Stimulated activated CD4-positive, alpha-beta T cell treated with anti-CD3 and anti-CD28 coated beads, Interleukin-2, amount 100 ng/mL, for 48 hours (primary cell): ENCODE results near the gene HTRA2.
A peak's percentile ranks its signal among the peaks of the same experiment; 100 is the strongest.

ENCODE experiments used
- DNase-seq, 2 donors: peaks; one replicate each; pipeline ENCODE4 v3.0.0-alpha.2; 2020

The HTRA2 gene

DNA sequence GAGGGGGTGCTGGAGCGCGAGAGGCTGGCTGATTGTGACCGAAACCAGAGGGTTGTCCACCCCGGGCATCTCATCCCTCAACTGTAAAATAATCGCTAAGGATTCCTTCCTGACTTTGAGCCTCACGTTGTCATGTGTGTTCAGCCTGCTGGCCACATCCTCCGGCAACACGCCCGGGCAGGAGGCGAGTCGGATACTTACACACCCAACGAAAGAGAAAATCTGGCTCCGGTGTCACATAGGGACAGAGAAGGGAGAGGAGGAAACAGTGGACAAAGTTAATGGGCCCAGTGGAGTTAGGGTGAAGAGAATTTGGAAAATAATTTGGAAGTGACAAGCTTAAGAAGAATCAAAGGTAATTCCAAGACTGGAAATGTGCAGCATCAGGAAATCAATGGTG lies 13.1 kb upstream of the HTRA2 start:
- no peak for DNase-seq

DNA sequence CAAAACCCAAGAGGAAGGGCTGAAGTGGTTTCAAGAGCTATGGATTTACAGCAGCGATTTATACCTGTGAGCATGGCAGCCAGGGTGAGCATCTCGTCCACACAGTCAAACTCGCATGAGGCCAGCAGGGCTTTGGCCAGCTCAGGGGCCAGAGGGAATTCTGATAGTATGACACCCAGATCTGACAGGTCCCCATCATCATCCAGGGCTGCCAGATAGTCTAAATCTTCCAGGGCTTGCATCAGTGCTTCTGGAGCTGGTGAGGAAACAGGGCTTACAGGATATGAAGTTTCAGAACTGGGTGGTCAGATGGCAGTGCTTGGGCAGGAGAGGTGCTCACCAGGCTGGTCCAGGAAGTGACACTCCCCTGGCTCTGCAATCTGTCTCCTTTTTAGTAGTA lies 7.2 kb upstream of the HTRA2 start:
- DNase-seq: no peak

DNA sequence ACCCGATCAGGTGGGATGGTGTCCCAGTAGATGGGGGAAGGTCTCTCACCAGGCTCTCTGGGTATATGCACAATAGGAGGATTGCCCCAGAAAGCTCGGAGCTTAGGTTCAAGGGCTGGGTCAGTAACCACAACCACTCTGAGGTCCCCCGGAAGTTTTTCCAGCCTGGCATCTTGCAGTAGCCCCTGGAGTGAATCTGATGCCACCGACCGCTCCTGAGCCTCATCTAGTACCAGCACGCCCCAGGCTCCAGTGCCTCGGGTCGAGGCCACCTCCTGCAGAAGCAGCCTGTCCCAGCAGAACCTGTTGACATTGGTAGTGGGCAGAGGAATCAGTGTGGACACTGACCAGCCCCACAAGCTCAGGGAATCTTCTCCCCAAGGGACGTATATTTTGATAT lies 5.7 kb upstream of the HTRA2 start:
- DNase-seq: no peak

DNA sequence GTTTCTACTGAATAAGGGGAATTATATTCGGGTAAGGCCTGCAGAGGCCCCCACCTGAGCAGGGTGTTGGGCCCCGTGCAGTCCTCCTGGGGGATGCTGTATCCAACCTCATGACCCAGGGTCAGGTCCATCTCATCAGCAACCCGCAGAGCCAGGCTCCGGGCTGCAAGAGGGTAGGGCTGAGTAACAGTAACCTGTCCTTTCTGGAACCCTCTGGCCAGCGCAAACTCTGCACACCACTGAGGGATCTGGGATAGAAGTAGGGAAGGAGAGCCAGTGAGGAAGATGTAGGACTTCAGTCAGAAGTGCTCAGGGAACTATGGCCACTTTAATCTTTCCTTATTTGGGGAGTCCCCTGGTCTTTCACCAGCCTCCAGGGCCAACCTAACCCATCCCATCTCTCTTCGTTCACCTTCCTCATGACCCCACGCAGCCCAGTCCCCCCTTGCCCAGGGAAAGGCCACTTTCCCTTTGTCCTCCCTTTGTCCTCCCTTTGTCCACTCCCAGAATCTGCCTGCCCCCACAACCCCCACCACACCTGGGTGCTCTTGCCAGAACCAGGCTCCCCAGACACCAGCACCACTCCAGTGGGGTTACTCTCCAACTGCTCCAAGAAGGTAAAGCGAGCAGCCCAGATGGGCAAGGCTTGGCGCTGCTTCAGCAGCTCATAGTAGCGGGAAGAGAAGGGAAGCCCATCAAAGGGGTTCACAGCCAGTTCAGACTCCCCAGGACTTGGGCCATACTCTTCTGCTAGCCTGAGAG lies 4.6 kb upstream of the HTRA2 start:
- no peak for DNase-seq

DNA sequence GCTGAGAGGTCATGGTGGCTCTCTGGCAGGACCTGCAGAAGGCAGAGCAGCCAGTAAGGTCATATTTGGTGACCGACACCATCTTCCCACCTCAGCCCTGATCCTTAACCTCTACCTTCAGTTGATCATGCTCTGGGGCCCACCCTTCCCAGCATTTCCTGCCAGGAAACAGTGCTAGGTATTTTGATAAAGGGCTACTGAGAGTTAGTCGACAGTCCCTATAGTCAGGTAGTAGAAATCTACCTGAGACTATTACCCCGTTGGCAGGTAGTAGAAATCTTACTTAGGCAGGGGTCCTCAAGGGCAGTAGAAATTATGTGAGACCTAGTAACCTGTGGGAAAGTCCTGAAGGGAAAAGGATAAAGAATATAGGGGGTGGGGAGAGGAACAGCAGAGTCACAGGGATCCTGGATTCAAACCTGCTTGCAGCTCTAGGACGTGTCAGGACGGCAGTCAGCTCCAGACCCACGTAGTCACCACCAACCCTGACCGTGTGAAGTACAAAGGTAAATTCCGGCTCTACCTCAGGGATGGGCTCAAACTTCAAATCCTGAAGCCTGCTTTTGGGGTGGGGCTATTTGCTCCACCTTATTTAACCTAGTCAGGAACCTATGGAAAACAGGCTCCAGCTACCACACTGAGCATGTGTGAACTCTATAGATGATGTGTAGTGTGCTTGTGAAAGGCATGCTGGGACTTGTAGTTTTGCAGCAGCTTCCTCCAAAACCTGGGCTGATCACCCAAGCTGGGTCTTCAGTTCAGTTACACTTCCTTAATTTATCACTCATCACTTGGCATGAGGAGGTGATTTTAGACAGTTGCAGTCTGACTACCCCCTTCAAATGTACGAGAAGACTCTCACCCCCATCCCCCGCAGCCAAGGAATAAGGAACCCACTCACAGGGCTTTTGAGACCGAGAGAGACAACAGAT lies 3.8 kb upstream of the HTRA2 start, which contains the start of gene DQX1:
Gene DQX1 (minus strand): TSS at position 515 of the 932 bp plus-strand sequence. CDS start 502 bp downstream, at position 13.
- no peak for DNase-seq

DNA sequence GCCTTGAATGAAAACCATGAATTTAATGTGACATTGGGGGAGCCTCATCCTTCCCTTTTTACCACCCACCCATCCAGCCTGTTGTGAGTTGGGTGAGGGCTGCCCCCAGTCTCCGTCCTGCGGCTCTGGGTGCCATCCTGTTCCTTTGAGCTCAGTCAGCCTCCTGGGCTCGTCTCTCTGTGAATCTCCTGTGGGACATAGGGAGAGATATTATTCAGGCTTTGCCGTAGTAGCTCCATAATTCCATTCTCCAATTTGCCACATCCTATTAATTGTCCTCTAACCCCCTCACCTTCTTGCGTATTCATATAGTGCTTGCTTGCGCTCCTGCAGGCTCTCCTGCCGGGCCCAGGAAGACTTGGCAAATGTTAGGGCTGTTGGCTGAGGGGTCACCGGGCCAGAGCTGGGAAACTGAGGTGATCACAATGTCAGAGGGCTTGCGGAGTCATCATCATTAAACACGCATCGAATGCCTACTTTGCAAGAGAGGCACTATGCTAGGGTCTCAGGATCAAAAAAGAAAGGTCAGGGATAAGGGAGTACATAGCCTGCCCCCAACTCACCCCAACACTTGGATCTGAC lies 3.0 kb upstream of the HTRA2 start:
- no peak for DNase-seq

DNA sequence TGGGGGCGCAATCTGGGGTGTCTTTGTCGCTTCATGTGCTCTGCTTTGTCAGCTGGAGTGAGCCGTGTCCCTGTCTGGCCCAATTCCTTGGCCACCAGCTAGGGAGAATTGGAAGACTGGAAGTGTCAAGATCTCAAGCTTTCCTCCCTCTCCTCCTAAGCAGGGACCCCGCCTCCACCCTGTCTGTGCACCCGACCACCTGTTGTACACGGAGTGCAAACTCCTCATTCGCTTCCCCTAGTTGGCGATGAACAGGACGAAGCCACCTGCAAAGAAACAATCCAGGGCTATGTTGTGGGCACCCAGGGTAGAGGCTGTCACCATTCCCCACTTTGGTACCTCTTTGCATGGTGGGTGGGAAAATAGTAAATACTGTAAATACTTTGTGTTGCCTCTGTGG lies 2.0 kb upstream of the HTRA2 start:
- no peak for DNase-seq

DNA sequence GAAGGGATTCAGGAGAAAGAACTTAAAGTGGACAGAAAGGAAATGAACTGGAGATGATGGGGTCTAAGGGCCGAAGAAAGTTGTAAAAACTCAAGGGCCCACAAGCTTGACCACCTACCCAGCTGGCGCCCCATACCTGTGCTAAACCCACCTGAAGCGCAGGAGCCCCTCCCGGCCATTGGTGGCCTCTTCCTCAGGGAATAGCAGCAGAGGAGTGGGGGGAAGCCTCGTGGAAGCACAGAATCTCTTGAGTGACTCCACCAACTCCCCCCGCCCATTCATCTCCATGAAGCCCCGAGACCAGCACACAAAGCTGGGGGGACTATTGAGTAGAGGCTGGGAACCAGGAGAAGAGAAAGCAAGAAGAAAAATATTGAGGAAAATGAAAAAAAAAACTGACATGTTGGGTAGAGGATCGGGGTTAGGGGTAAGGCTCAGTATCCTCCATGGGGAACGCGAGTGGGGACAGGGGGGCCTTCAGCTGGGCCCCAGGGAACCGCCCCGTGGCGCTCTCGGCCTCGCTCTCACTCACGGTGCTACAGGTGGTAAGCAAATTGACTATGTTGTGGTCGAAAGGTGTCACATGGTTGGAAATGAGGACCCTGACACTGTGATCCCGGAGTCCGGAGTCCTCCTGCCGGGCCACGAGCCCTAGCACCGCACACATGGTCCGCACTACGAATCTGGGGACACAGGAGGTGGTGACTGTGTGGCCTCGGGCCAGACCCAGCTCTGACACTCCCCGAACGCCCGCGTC lies 955 bp upstream of the HTRA2 start:
- DNase-seq: no peak

DNA sequence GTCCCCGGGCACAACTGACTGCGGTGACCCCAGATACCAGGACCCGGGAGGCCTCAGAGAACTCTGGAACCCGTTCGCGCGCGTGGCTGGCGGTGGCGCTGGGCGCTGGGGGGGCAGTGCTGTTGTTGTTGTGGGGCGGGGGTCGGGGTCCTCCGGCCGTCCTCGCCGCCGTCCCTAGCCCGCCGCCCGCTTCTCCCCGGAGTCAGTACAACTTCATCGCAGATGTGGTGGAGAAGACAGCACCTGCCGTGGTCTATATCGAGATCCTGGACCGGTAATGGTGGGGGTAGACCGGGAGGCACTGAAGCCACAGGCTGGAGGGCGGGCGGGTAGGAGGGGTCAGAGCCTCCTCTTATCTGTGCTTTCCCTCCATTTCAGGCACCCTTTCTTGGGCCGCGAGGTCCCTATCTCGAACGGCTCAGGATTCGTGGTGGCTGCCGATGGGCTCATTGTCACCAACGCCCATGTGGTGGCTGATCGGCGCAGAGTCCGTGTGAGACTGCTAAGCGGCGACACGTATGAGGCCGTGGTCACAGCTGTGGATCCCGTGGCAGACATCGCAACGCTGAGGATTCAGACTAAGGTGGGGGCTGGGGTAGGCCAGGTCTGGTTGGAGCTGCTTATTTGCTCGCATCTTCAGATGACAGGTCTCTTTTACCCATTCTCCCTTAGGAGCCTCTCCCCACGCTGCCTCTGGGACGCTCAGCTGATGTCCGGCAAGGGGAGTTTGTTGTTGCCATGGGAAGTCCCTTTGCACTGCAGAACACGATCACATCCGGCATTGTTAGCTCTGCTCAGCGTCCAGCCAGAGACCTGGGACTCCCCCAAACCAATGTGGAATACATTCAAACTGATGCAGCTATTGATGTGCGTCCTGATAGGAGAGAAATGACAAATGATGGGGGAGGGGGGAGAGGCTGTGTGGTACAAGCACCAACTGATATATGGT lies 780 bp downstream of the HTRA2 start:
- peak in 1 of 2 donors; percentile 33 for DNase-seq

DNA sequence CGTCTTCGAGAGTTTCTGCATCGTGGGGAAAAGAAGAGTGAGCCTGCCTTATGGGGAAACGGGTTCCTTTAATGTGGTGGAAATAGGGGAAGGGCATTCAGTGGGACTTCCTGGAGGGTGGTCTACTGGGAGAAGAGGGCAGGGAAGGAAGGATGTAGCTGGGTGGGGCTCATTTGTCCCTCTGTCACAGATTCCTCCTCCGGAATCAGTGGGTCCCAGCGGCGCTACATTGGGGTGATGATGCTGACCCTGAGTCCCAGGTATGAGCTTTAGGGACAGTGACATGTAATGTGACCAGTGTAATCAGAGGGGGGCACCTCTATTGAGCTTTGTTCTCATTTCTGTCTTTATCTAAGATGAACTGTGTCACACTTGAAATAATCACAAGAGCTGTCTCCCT lies 1.9 kb downstream of the HTRA2 start:
- no peak for DNase-seq

DNA sequence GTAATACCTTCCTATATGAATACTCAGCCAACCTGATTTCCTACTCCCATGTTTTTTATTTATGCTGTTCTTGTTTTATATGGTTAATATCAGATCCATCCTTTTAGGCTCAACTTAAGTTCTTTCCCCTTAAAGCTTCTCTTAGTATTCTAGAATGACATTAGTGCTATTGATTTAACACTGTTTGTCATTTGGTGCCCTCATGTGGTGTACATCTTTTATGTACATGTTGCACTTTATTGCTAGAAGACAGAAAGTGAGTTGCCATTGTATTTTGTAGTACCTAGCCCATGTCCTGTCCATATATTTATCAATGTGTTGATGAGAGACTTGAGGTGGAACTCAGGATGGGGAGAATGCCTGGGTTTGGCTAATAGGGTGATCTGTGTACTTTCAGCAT lies 2.5 kb downstream of the HTRA2 start:
- DNase-seq: no peak

DNA sequence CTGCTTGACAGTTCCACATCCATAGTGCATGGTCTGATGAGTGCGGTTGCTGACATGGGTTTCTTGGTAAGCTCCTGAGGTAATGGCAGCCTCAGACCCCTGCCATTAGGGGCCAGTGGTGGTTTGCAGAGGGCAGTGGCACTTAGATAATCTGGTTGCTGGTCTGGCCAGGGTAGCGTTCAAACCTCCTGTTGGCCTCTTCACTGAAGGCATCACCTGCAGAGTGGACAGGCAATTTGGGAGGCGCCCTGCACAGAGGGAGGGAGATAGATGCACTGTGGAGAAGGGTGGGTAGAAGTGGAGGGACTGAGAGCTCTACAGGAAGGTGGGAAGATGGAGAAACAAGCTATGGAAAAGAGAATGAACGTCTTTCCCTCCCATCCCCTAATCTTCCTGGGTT lies 3.7 kb downstream of the HTRA2 start:
- no peak for DNase-seq

DNA sequence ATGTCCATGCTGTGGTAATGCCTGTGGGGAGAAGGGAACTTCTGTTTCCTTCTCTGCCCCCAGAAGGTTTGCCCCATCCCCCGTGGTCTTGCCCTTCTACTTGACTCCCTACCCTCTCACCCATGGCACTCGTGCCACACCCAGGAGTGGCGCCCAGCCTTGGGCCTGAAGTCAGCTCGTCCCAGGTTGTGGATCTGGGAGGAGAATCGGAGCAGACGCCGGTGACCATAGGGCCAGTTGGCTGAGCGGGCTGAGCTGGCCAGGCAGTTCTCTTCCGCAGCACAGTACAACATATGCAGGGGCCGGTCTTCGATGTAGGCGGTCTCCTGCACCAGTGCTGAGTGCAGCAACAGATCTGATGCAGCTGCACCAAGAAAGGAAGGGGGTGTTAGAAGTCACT lies 4.7 kb downstream of the HTRA2 start:
- no peak for DNase-seq

DNA sequence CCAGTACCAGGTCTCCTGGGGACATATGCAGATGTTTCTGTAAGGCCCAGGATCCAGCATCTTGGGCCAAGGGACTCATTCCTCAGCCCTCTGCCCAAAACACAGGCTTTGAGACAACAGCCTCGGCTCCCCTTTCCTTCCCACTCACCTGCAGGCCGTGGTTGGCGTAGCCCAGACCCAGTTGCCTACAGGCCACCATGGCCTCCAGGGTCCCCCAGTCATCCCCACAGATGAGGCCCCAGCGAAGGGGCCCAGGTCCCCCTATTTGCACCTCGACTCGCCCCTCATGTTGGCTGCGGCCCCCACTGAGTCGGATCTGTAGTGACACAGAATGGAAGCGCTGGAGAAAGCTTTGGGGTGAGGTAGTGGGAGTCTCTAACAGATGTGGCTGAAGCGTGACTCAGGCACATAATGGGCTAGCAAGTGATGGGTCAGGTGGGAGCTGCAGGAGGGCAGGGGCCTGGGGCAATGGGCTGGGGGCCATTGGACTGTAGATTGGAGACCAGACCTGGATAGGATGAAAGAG lies 5.8 kb downstream of the HTRA2 start:
- no peak for DNase-seq

DNA sequence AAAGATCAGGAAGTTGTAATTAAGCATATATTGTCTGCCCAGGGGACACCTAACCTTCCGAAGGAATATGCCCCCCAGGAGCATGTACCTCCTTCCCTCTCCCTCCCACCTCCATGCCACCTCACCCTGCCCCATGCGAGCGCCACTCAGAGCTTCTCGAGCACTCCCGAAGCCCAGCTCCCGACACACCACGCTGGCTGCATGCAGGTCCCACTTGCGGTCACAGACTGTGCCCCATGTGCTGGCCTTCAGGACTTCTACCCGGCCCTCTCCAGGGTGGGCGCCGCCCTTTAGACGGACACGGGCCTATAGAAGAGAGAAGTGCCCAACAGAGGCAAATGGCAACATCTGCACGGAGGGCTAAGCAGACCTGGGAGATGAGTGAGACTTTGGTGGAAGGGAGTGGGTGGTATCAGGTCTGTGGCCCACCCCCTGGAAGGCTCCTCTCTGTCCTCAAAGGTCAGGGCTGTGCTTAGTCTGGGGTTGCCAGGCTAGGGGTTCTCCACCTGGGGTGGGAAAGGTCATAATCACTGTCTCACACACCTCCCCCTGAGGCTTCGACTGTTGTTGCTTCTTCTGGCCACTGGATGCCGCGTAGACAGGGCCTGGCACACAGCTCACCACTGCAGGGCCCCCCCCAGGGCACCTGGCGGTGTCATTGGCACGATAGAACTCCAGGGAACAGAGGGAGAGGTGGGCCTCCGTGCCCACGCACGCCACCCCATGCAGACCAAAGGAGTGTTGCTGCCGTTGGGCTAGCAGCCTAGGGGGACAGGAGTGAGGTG lies 6.6 kb downstream of the HTRA2 start:
- no peak for DNase-seq

DNA sequence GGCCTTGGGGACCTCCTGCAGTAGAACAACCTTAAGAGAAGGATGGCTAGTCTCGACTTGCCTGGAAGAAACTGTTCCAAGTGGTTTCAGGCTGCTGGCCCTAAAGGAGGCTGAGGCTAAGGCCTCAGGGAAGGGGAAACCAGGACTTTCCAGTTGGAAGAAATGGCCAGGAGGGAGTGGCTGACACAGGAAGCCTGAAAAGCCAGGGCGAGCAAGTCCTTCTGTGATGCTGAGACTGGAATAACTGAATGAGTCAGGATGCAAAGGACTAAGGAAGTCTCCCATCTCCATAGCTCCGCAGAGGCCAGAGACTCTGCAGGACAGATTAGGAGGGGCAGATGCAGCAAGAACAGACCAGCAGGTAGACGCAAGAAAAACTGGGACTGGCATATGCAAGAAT lies 7.4 kb downstream of the HTRA2 start:
- no peak for DNase-seq

DNA sequence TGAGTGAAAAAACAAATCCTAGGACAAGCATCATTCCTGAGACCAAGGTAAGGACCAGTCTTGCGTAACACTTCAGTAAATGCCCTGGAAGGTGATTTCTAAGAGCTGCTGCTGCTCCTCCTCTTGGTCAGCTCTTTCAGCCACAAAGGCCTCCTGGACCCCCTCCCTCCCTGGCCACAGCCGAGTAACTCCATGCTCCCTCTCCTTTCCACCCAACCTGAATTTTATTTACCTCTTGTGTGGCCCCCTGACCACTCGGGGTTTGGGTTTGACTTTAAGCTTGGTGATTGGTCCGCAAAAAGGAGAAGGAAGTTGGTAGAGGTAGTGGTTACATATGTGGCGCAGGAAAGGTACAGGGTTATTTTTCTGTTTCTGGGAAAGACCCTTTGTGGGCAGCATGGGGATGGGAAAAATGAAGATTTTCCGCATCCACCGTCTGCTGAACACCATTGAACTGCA lies 9.2 kb downstream of the HTRA2 start:
- no peak for DNase-seq

DNA sequence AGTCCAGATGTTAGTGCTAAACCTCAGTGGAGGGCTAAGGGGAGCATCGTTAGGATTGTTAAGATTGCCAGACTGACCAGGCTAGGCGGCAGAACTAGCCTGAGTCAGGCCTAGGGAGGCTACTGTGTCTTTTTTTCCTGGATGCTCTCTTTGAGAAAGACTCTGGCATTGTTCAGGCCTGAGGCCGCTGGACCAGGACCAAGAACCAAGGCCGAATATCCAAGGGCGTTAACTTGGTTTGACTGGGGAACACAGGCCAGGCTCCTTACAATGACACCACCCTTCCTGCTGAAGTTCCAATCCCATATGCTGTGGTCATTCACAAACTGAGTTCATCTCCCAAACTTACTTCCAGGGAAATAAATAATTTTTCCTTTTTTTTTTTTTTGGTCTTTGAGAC lies 10.6 kb downstream of the HTRA2 start:
- DNase-seq: no peak

DNA sequence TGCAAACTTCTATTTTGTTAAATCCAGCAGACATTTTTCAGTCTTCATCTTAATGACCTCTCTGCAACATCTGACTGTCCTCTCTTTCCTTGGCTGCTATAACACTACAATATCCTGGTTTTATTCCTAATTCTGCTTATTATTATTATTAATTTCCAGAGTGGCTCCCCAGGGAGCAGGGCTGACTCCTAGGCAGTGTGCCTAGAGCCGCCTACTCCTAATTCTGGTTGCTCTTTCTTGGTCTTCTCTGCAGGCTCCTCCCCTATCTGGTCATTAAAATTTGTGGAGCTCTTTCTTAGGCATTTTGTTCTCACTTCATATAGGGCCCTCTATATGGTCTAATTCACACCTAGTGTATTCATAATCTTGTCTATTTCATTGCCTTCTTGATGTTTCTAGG lies 13.2 kb downstream of the HTRA2 start:
- DNase-seq: no peak

DNA sequence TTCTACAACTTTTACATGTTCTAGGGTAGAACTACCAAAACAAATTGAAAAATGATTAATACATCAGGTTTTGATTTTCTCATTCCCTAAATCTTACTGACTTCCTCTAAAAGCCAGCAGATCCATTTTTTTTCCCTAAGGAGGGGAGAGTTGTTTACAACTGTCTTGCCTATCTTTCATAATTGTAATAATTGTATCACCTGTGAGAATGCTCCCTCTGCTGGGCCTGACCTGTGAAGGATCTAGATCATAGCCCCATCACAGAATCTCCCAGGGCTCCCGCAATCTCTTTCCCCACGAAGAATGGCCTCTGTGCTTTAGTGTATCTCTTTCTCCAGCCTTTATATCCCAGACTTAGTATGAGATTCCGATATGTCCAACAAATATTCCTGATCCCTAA lies 14.9 kb downstream of the HTRA2 start:
- DNase-seq: no peak

DNA sequence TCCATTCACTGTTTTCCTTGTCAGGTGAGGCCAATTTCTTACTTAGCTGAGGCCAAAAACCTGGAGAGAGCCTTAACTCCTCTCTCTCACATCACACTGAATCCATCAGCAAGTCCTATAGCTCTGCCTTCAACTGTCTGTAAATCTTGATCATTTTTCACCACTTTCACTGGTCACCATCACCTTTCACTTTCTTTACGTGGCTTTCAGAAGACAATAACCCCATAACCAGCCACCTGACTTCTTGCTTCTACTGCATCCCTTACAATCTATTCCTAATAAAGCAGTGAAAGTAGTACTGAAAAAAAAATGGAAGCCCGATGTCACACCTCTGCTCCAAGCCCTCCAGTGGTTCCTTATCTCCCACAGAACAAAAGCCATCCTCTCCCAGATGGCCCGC lies 16.3 kb downstream of the HTRA2 start:
- no peak for DNase-seq
